Keratinocyte (primary cell): ENCODE measurements around the gene DVL2. TPM values are rescaled to one million over a fixed set of nuclear protein-coding genes. Genes with fewer than 3 reads are reported as not detected.

Source experiments
- DNase-seq: peaks from one replicate; pipeline ENCODE4 v3.0.0-alpha.2; 2011; ENCODE audit warnings: low read depth, missing footprints, low spot score
- FAIRE-seq: peaks from 2 replicates; lab custom pipeline; 2011; peaks lifted over from hg19 to GRCh38; lab: Jason Lieb, UNC
- H2AFZ ChIP-seq: 2 replicates; pipeline ENCODE4 v1.6.0; 2012; ENCODE audit warnings: low read length, control low read depth, inconsistent platforms; ENCODE audit not compliant: control insufficient read depth
- H3K27ac ChIP-seq: 2 replicates; pipeline ENCODE4 v1.5.1; 2011; ENCODE audit warnings: low read length; ENCODE audit not compliant: control insufficient read depth, insufficient read depth
- H3K27me3 ChIP-seq: 3 replicates; pipeline ENCODE4 v1.6.0; 2011; ENCODE audit warnings: low read length; ENCODE audit not compliant: control insufficient read depth, insufficient read depth; ENCODE audit errors: extremely low read depth
- H3K36me3 ChIP-seq, 2 experiments: 2 replicates in 1 of 2; 3 replicates in 1 of 2; pipeline ENCODE4 v1.5.1; 2011; ENCODE audit warnings: low read length in 2 of 2, mild to moderate bottlenecking in 1 of 2; ENCODE audit not compliant: control insufficient read depth in 2 of 2, insufficient read depth in 2 of 2; ENCODE audit errors: extremely low read depth in 1 of 2
- H3K4me1 ChIP-seq: 3 replicates; pipeline ENCODE4 v1.5.1; 2011; ENCODE audit warnings: low read length; ENCODE audit not compliant: control insufficient read depth, insufficient read depth; ENCODE audit errors: extremely low read depth
- H3K4me2 ChIP-seq: 3 replicates; pipeline ENCODE4 v1.6.0; 2011; ENCODE audit warnings: low read depth, low read length; ENCODE audit not compliant: control insufficient read depth, insufficient read depth; ENCODE audit errors: extremely low read depth
- H3K4me3 ChIP-seq, 3 experiments: fragments of 200-600 bp in 1 of 3; sonication (generic) in 1 of 3; 2 replicates in 2 of 3; 3 replicates in 1 of 3; pipeline ENCODE4 v1.5.1; 2011 to 2016; ENCODE audit warnings: low read length in 3 of 3, mild to moderate bottlenecking in 3 of 3, control low read depth in 2 of 3, inconsistent platforms in 1 of 3, low read depth in 1 of 3, mixed read lengths in 1 of 3, mixed run types in 1 of 3, moderate library complexity in 1 of 3; ENCODE audit not compliant: control insufficient read depth in 2 of 3, insufficient read depth in 2 of 3; ENCODE audit errors: extremely low read depth in 1 of 3
- H3K79me2 ChIP-seq: 2 replicates; pipeline ENCODE4 v1.6.0; 2012; ENCODE audit warnings: low read length; ENCODE audit not compliant: control insufficient read depth, insufficient read depth
- H3K9ac ChIP-seq: 3 replicates; pipeline ENCODE4 v1.6.0; 2011; ENCODE audit warnings: low read length; ENCODE audit not compliant: control insufficient read depth, insufficient read depth; ENCODE audit errors: extremely low read depth
- H3K9me1 ChIP-seq: 3 replicates; pipeline ENCODE4 v1.6.0; 2011; ENCODE audit warnings: low read length; ENCODE audit not compliant: control insufficient read depth, insufficient read depth; ENCODE audit errors: extremely low read depth
- H3K9me3 ChIP-seq: 2 replicates; pipeline ENCODE4 v1.5.1; 2012; ENCODE audit warnings: low read depth, low read length; ENCODE audit not compliant: control insufficient read depth
- H4K20me1 ChIP-seq: 3 replicates; pipeline ENCODE4 v1.6.0; 2011; ENCODE audit warnings: low read length; ENCODE audit not compliant: control insufficient read depth, insufficient read depth; ENCODE audit errors: extremely low read depth
- EZH2 ChIP-seq: IDR thresholded peaks from one replicate; pipeline ENCODE4 v1.6.1; 2012; ENCODE audit warnings: inconsistent platforms, mild to moderate bottlenecking, low read length, moderate library complexity
- dilution Hi-C: fragments of 300-500 bp; cut with MboI; formaldehyde crosslinking; loops from one replicate; pipeline ENCODE4 v1.7.0; 2020; ENCODE audit warnings: low sequenced_read_pairs; ENCODE audit not compliant: extremely low pct_ligation_motif_present
- polyA plus RNA-seq, 5 experiments: library from polyadenylated mRNA; depleted of rRNA in 3 of 5; stranded (reverse) in 3 of 5; stranded (forward) in 1 of 5; unstranded in 1 of 5; fragments of >200 nt; gene quantifications; 1 replicate in 1 of 5; 2 replicates in 3 of 5; 3 replicates in 1 of 5; pipeline versions ENCODE4 v1.2.1 to v1.2.3, GENCODE V29; 2011 to 2012; ENCODE audit warnings: missing spikeins in 2 of 5, low read depth in 1 of 5, low replicate concordance in 1 of 5
- TF ChIP-seq, protein P1 (sequence below), 3 experiments: IDR thresholded peaks in 1 of 3; conservative IDR thresholded peaks in 1 of 3; optimal IDR thresholded peaks in 1 of 3; 2 replicates in 2 of 3; 3 replicates in 1 of 3; pipeline versions ENCODE3 to v1.5.1; 2011; ENCODE audit warnings: low read length in 3 of 3, mild to moderate bottlenecking in 3 of 3, moderate library complexity in 2 of 3, control low read depth in 1 of 3, inconsistent platforms in 1 of 3; ENCODE audit not compliant: insufficient read depth in 2 of 3; ENCODE audit errors: extremely low read depth in 1 of 3

Gene DVL2
- polyA plus RNA-seq, 1 donor (not counting 4 experiments of a cell fraction or from before 2014, with no cell fraction given) = 3.7 TPM

DNA sequence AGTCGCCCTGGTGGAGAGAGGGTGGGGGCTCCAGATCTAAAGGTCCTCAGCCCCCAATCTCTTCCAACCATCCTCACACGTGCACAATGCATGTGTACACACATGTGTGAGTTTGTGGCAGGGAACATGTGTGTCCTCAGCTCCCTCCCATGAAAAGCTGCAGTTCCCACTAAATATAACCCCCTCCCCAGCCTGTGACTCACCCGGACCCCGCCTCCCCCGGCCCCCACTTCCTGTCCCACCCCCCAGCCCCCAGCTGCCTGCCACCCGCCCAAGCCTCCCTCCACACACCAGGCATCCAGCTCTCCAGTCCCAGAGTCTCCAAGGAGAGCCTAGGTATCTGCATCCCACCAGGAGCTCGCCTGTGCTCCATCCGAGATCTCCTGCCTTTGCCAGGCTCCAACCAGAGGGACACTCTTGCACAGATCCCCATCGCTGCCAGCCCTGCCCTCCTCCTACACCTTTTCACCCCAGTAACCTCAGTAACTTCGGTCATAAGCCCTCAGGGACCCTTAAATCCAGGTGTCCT, 18.6 kb downstream of the DVL2 start:
- Histone ChIP-seq H3K27ac (no peak overlapping the region), H3K9ac (no peak overlapping the region), H2AFZ (no peak overlapping the region), H3K27me3 (peaks cover 10% of the 10 kb centered on the region), H3K36me3 (no peaks in the 10 kb centered on the region), H4K20me1 (peaks cover 3% of the 10 kb centered on the region), H3K79me2 (peaks cover 6% of the 10 kb centered on the region), H3K4me1 (peaks cover 28% of the 10 kb centered on the region), H3K9me1 (no peaks in the 10 kb centered on the region), H3K9me3 (no peaks in the 10 kb centered on the region), H3K4me3 (peak overlapping the region in 1 of 3 experiments; percentile 1), H3K4me2 (peak overlapping the region; percentile 35)
- no peak for DNase-seq
- dilution Hi-C loops = no loop called here
- TF ChIP-seq EZH2 = no peak
- TF ChIP-seq, protein P1, sequence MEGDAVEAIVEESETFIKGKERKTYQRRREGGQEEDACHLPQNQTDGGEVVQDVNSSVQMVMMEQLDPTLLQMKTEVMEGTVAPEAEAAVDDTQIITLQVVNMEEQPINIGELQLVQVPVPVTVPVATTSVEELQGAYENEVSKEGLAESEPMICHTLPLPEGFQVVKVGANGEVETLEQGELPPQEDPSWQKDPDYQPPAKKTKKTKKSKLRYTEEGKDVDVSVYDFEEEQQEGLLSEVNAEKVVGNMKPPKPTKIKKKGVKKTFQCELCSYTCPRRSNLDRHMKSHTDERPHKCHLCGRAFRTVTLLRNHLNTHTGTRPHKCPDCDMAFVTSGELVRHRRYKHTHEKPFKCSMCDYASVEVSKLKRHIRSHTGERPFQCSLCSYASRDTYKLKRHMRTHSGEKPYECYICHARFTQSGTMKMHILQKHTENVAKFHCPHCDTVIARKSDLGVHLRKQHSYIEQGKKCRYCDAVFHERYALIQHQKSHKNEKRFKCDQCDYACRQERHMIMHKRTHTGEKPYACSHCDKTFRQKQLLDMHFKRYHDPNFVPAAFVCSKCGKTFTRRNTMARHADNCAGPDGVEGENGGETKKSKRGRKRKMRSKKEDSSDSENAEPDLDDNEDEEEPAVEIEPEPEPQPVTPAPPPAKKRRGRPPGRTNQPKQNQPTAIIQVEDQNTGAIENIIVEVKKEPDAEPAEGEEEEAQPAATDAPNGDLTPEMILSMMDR (optimal IDR thresholded peaks at IDR 0.05 in 1 of 3, IDR thresholded peaks at IDR 0.05 in 1 of 3, conservative IDR thresholded peaks at IDR 0.05 in 1 of 3; ENCODE audit: extremely low read depth in 1 of 3, insufficient read depth in 2 of 3, low read length in 3 of 3) = no peak
- FAIRE-seq = no peak

DNA sequence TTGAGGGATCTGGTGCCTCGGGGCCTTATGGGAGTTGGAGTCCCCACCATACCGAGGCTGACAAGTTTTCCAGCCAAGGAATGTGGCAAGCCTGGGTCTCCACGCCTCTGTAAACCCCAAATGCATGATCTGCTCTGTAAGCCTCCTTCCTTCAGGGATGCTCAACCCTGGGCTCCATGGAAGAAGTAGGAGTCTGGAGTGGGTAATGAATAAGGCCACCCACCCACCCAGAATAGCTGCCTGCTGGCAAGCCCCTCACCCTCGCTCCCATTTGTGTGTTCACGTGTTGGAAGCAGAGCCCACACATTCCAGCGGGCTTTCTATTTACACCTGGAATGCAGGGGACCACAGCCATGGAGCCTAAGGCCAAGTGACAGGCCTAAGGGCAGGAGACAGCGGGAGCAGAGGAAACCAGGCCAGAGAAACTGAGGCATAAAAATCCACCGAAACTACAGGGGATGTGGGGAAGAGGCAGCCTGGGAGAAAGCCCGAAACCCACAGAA, 19.1 kb downstream of the DVL2 start:
- Histone ChIP-seq H3K9me1 (no peaks in the 10 kb centered on the region), H3K4me1 (peaks cover 24% of the 10 kb centered on the region), H4K20me1 (peaks cover 3% of the 10 kb centered on the region), H2AFZ (no peak overlapping the region), H3K4me3 (no peak overlapping the region), H3K9ac (no peak overlapping the region), H3K79me2 (peaks cover 6% of the 10 kb centered on the region), H3K27ac (no peak overlapping the region), H3K36me3 (no peaks in the 10 kb centered on the region), H3K27me3 (peaks cover 10% of the 10 kb centered on the region), H3K9me3 (no peaks in the 10 kb centered on the region), H3K4me2 (peak overlapping the region; percentile 63)
- FAIRE-seq (peak; percentile 92), DNase-seq (no peak)
- dilution Hi-C loops = no loop called here
- TF ChIP-seq, protein P1 (optimal IDR thresholded peaks at IDR 0.05 in 1 of 3, IDR thresholded peaks at IDR 0.05 in 1 of 3, conservative IDR thresholded peaks at IDR 0.05 in 1 of 3; ENCODE audit: extremely low read depth in 1 of 3, insufficient read depth in 2 of 3, low read length in 3 of 3) = no peak
- no peak for TF ChIP-seq EZH2
